Cardiac muscle cell (in vitro differentiated cells and primary cell): Measurements from ENCODE around the gene SMCO2. TPM values are rescaled to one million over a fixed set of nuclear protein-coding genes. Genes with fewer than 3 reads are reported as not detected.

Experiments used
- DNase-seq, 2 donors: peaks; one replicate each; pipeline versions ENCODE4 v3.0.0 to v3.0.0-alpha.2; 2010 to 2017; ENCODE audit warnings: low read depth in 1 of 2, low spot score in 1 of 2
- H3K27ac ChIP-seq: fragments of 200-600 bp; sonication (generic); 2 replicates; pipeline ENCODE4 v1.5.1; 2016
- H3K27me3 ChIP-seq: fragments of 200-600 bp; sonication (generic); 2 replicates; pipeline ENCODE4 v1.6.0; 2016; ENCODE audit warnings: control low read depth
- H3K36me3 ChIP-seq: fragments of 200-600 bp; sonication (generic); 2 replicates; pipeline ENCODE4 v1.5.1; 2016; ENCODE audit warnings: control low read depth
- H3K4me1 ChIP-seq: fragments of 200-600 bp; sonication (generic); 2 replicates; pipeline ENCODE4 v1.8.1; 2017; ENCODE audit warnings: low read depth, mild to moderate bottlenecking, mixed run types
- H3K4me3 ChIP-seq: fragments of 200-600 bp; sonication (generic); 2 replicates; pipeline ENCODE4 v1.5.1; 2016; ENCODE audit warnings: mild to moderate bottlenecking
- H3K9me3 ChIP-seq: fragments of 200-600 bp; sonication (generic); 2 replicates; pipeline ENCODE4 v1.5.1; 2017; ENCODE audit warnings: low read depth, mild to moderate bottlenecking, control low read depth
- CTCF ChIP-seq: IDR thresholded peaks from 2 replicates; pipeline ENCODE4 v1.5.1; 2012; ENCODE audit warnings: low read depth, mild to moderate bottlenecking, low read length
- polyA plus RNA-seq: library from polyadenylated mRNA; unstranded; fragments of >200 nt; fragmentation: Nextera tagmentation; extraction: Ambion mirVana; gene quantifications from 2 replicates; pipeline ENCODE4 v1.2.1, GENCODE V29; 2016
- total RNA-seq: library from RNA; depleted of rRNA; stranded (reverse); fragments of >200 nt; gene quantifications from 2 replicates; pipeline ENCODE4 v1.2.3, GENCODE V29; 2016

SMCO2 gene
- total and polyA plus RNA-seq, 2 experiments from 2014 or later, result not detected

GRCh38 chr12:27511723-27512045 lies 65.1 kb downstream of the SMCO2 start:
- peak in 1 of 2 donors; percentile 35 for DNase-seq
- Histone ChIP-seq H3K4me3 (no peak overlapping the region), H3K27me3 (no peaks in the 10 kb centered on the region), H3K9me3 (no peaks in the 10 kb centered on the region), H3K4me1 (peaks cover 13% of the 10 kb centered on the region), H3K36me3 (no peaks in the 10 kb centered on the region), H3K27ac (peak overlapping the region; percentile 86)
- TF ChIP-seq CTCF, result no peak

DNA sequence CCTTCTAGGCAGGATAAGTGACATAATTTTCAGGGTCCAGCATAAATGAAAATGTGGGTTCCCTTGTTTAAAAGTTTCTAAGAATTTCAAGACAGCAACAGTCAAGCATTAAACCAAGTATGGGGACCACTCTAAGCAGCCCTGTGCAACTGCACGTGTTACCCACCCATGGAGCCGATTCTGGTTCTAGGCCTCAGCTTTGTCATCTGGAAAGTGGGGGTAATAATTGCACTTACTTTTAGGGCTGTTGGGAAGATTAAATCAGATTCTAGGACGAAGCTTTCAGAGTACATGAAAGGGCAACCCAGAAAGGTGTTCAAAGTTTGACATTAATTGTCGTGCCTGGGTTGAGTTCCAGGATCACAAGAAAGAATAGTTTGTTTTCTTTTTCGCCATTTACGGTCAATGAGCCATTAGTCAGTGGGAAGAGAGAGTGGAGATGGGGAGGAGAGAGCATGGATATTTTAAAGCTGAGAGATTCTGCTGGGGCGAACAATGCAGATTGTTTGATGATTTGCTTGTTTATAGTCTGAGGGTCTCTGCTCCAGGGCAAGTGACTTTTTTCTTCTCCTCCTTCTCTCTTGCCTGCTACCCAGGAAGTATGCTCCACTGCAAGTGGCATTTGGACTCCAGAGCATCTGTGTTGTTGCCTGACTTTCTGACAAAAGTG lies 66.8 kb downstream of the SMCO2 start:
- Histone ChIP-seq H3K9me3 (no peaks in the 10 kb centered on the region), H3K4me3 (no peak overlapping the region), H3K36me3 (no peaks in the 10 kb centered on the region), H3K27me3 (no peaks in the 10 kb centered on the region), H3K4me1 (peaks cover 13% of the 10 kb centered on the region), H3K27ac (no peak overlapping the region)
- no peak for TF ChIP-seq CTCF
- no peak for DNase-seq

- TF ChIP-seq CTCF, result no peak
- DNase-seq, result no peak
- Histone ChIP-seq H3K4me3 (no peak overlapping the region), H3K9me3 (no peaks in the 10 kb centered on the region), H3K27ac (no peak overlapping the region), H3K36me3 (no peaks in the 10 kb centered on the region), H3K4me1 (peaks cover 17% of the 10 kb centered on the region), H3K27me3 (no peaks in the 10 kb centered on the region)
These were observed 69.1 kb downstream of the SMCO2 start for GRCh38 chr12:27515671-27516070.

GRCh38 chr12:27516625-27517024 lies 70.1 kb downstream of the SMCO2 start:
- peaks cover 9% of the 10 kb centered on the region for H3K4me1 ChIP-seq
- no peak overlapping the region for H3K4me3 ChIP-seq
- H3K27ac ChIP-seq, result no peak overlapping the region
- no peaks in the 10 kb centered on the region for H3K36me3 ChIP-seq
- DNase-seq, result no peak
- H3K9me3 ChIP-seq, result no peaks in the 10 kb centered on the region
- H3K27me3 ChIP-seq, result no peaks in the 10 kb centered on the region
- TF ChIP-seq CTCF, result no peak

- Histone ChIP-seq H3K4me1 (peaks cover 9% of the 10 kb centered on the region), H3K36me3 (no peaks in the 10 kb centered on the region), H3K27ac (no peak overlapping the region), H3K9me3 (no peaks in the 10 kb centered on the region), H3K4me3 (no peak overlapping the region), H3K27me3 (no peaks in the 10 kb centered on the region)
- peak in 1 of 2 donors; percentile 55 for DNase-seq
- TF ChIP-seq CTCF, result no peak
These were observed 71.0 kb downstream of the SMCO2 start for GRCh38 chr12:27517546-27517945.
